Measurements from ENCODE around the gene TMEM178B.
"Not testable (repeated sequence)": the region's sequence is repeated elsewhere in the genome, so short reads cannot be mapped to it uniquely, and the experiment has no call there.

The TMEM178B gene

DNA sequence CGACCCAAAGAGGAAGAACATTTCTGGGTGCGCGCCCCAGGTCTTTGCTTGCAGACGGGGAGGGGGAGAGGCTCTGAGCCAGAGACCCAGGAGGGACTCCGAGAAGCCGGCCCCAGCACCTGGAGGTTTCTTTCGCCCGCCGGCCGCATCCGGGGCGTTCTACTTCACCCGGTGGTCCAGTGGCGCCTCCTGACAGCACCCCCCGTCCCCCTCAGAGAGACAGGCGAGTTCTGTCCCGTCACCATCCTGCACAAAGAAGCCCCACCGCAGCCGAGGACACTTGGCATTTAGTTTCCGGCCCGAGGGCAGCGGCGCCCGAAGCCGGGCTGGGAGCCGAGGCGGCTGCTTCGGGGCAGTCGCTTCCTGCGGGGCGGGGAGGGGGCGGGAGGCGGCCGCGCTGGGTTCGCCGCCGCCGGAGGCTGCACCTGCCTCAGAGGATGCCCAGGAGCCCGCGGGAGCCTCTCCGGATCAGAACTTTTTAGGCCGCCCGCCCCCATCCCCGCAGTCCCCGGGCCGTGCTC is at the start of gene TMEM178B:
Gene TMEM178B (plus strand): TSS at position 424 of the 521 bp plus-strand sequence.
- peak in 15 of 51 donors; percentile 11 to 58 (median 38) for DNase-seq

DNA sequence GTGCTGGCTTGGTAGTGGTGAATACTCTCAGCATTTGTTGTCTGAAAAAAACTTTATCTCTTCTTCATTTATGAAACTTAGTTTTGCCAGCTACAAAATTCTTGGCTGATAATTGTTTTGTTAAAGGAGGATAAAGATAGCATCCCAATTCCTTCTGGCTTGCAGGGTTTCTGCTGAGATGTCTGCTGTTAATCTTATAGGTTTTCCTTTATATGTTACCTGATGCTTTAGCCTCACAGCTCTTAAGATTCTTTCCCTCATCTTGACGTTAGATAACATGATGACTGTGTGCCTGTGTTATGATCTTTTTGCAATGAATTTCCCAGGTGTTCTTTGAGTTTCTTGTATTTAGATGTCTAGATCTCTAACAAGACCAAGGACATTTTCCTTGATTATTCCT is 49.2 kb upstream of the TMEM178B start:
- no peak for DNase-seq

DNA sequence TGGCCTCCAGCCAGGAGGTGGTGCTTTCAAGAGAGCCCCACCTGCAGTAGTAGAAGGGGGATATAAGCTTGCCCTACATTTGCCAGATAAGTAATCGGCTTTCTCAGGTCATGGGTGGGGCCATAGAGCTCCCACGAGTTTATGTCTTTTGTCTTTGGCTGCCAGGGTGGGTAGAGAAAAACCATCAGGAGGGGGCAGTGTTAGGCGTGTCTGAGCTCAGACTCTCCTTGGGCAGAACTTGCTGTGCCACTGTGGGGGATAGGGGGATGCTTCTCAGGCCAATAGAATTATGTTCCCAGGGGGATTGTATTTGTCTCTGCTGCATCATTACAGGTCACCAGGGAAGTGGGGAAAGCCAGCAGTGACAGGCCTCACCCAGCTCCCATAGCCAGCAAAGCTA is 46.8 kb upstream of the TMEM178B start:
- no peak for DNase-seq

DNA sequence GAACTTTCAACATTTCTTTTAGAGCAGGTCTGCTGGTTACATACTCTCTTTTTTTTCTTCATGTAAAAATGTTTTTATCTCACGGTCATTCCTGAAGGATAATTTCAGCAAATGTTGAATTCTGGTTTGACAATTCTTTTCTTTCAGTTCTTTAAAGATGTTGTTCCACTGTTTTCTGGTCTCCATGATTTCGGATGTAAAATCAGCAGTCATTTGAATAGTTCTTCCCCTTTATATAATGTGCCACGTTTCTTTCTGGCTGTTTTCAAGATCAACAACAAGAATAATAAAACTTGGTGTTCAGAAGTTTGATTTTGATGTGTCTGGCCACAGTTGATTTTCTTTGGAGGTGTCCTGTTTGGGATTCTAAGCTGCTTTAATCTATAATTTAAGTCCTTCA is 45.1 kb upstream of the TMEM178B start:
- no peak for DNase-seq

DNA sequence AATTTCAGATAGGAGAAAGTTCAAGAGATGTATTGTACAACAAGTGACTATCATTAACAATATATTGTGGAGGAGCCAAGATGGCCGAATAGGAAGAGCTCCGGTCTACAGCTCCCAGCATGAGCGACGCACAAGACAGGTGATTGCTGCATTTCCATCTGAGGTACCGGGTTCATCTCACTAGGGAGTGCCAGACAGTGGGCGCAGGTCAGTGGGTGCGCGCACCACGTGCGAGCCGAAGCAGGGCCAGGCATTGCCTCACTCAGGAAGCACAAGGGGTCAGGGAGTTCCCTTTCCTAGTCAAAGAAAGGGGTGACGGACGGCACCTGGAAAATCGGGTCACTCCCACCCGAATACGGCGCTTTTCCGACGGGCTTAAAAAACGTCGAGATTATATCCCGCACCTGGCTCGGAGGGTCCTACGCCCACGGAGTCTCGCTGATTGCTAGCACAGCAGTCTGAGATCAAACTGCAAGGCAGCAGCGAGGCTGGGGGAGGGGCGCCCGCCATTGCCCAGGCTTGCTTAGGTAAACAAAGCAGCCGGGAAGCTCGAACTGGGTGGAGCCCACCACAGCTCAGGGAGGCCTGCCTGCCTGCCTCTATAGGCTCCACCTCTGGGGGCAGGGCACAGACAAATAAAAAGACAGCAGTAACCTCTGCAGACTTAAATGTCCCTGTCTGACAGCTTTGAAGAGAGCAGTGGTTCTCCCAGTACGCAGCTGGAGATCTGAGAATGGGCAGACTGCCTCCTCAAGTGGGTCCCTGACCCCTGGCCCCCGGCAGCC is 41.1 kb upstream of the TMEM178B start:
- not testable (repeated sequence) for DNase-seq

DNA sequence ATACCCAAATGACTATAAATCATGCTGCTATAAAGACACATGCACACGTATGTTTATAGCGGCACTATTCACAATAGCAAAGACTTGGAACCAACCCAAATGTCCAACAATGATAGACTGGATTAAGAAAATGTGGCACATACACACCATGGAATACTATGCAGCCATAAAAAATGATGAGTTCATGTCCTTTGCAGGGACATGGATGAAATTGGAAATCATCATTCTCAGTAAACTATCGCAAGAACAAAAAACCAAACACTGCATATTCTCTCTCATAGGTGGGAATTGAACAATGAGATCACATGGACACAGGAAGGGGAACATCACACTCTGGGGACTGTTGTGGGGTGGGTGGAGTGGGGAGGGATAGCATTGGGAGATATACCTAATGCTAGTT is 35.8 kb upstream of the TMEM178B start:
- DNase-seq, result not testable (repeated sequence)

DNA sequence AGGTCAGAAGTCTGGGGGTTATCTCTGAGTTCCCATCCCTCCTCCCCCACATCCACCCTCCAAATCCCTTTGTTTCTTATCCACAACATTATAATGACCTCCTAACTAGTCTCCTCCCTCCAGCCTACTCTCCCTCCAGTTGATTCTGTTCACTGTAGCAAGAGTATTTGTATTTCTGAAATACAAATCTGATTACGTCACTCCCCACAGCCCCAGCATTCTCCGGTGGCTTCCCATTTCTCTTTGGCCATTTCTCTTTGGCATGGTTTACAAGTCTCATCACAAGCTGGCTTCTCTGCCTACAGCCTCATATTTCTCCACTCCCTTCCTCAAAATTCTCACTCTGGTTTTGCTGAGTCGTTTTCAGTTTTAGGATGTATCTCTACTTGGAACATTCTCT is 34.5 kb upstream of the TMEM178B start:
- DNase-seq, result no peak

DNA sequence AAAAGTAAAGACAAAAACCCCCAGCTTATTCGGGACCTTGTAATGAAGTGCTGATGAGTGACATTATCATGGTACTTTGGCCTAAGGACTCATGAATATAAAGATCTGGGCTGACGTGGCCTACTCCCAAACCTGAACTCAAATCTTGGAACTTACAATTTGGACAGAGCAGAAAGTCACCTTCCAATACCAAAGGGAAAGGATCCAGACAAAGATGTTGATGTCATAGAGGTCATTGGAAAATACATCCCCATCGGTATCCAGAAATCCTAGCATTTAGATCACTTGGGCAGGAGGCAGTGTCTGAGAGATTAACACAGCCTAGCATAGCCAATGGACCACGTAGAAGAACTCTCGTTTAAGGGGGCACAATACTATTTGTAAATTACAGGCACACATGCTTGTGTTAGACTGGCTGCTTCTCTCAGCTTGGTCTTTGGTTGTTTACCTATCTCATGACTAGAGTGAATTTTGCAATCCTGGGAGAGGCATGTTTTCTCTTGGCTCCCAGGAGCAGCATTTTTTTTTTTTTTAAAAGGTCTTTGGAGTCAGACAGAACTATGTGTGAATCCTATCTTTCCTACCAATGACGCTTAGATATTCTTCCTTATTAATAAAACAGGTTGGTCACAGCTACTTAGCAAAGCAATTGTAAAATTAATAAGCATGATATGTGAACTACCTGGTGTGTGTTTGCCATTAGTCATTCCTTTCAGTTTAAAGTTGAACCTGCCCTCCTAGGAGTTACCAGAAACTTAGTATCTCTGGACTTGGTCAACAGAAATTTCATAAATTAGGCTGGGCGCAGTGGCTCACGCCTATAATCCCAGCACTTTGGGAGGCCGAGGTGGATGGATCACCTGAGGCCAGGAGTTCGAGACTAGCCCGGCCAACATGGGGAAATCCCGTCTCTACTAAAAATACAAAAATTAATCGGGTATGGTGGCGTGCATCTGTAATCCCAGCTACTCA is 31.4 kb upstream of the TMEM178B start:
- DNase-seq, result no peak

DNA sequence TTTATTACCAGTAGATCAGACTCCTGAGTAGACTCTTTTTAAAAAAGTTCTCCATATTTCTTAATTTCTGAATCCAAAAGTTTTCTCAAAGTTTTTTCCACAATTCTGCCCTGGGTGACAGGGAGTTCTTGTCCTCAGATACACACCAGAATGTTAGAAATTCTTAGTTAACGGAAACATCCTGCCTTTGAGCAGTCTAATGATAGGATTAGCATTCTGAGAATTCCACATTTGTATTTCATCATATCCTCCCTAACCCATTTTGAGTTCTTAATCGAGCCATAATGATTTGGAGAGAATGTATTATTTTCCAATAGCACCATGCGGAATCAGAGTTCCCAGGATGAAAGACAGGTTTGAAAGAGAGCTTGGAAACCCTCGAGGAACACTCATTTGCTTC is 30.2 kb upstream of the TMEM178B start:
- no peak for DNase-seq

DNA sequence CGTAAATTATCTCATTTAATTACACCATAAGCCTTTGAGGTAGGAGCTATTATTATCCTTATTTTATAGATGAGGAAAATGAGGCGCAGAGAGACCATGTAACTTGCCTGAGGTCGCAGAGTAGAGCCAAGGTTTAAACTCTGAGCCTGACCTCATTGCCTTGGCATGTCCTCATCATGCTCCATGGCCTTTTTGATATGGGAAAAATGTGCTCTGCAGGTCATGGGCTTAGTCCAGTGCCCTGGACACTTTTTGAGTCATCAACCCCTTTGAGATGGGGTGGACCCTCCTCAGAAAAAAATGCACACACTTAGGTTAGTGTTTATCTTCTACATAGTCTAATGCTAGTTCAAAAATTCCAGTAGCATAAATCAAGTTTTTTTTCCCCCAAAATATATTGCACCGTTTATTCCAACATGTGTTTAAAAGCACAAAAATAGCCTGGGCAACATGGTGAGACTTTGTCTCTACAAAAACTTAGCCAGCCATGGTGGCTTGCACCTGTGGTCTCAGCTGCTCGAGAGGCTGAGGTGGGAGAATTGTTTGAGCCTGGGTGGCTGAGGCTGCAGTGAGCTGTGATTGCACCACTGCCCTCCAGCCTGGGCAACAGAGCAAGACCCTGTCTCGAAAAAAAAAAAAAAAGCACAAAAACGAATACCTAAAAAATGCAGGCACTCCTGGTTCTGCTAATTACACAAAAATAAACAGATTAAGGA is 28.6 kb upstream of the TMEM178B start:
- no peak for DNase-seq

DNA sequence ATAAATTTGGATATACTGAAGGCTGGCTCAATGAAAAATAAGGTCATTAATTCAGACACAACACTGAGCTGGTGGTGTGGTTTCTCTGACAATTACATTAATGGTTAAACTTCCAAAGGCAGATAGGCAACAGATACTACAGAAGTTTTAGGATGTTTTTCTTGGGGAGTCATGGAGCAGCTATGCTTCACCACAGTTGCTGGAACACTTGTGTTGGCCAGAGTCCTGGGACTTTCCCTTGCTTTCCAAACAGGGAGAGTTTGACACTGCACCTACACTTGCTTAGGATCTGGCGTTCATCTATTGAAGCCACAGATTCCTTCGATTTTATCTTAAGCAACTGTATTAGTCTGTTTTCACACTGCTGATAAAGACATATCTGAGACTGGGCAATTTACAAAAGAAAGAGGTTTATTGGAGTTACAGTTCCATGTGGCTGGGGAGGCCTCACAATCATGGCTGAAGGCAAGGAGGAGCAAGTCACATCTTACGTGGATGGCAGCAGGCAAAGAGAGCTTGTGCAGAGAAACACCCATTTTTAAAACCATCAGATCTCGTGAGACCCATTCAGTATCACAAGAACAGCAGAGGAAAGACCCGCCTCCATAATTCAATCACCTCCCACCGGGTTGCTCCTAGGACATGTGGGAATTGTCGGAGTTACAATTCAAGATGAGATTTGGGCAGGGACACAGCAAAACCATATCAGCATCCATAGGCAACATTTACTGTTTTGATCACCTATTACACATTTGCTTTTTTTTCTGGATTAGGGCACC is 27.8 kb upstream of the TMEM178B start:
- no peak for DNase-seq

DNA sequence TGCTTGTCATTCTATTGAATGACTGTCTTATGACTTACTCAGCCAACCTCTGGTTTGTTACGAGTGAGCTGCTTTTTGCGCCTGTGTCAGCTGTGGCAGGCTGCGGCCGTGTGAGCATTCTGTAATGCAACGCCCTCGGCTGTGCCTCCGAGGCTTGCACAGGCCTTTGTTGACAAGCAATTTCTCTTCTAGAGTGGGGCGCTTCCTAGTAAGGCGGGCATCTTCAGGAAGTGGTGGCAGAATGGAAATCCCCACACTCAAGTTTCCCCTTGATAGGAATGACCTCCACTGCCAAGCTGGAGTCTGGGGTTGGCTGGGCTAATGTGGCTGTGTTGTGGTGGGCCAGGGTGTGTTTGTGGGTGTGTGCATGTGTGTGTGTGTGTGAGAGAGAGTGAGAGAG is 20.2 kb upstream of the TMEM178B start:
- DNase-seq, result peak in 2 of 51 donors; percentile 2 to 4

DNA sequence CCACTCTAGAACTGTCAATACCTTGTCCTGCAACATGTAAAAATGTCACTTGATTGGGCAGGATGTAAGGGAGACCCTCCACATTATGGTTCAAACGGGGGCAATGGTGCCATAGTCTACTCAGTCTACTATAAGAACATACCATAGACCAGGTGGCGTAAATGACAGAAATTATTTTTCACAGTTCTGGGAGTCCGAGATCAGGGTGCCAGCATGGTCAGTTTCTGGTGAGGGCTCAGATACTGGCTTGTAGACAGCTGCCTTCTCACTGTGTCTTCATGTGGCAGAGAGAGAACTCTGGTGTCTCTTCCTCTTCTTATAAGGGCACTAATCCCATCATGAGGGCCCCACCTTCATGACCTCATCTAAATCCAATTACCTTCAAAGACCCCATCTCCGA is 18.7 kb upstream of the TMEM178B start:
- no peak for DNase-seq

DNA sequence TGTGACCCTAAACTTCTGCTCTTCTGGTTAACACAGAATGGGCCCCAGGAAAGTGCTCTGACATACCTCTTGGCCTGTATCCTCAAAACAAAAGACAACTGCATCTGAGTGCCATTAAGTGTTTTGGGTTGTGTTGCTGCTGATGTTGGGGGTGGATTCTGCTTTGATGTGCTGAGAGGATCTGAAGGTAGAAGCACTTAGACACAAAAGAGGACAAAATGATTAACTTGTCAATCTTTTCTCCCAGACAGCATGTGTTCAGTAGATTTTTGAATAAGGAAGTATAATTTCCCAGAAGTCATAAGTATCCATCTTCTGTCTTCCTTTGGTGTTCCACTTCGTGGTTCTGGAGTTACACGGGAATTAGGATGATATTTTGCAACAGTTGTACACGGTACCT is 16.1 kb upstream of the TMEM178B start:
- no peak for DNase-seq

DNA sequence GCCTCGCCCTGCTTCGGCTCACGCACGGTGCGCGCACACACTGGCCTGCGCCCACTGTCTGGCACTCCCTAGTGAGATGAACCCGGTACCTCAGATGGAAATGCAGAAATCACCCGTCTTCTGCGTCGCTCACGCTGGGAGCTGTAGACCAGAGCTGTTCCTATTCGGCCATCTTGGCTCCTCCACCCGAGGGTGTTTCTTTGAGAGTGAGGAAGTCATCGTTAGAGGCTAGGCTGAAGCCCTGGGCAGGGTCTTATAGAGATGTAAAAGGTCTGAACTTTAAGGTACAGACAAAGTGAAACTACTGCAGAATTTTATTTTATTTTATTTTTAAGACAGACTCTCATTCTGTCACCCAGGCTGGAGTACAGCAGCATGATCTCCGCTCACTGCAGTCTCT is 6.0 kb upstream of the TMEM178B start:
- DNase-seq, result not testable (repeated sequence)

DNA sequence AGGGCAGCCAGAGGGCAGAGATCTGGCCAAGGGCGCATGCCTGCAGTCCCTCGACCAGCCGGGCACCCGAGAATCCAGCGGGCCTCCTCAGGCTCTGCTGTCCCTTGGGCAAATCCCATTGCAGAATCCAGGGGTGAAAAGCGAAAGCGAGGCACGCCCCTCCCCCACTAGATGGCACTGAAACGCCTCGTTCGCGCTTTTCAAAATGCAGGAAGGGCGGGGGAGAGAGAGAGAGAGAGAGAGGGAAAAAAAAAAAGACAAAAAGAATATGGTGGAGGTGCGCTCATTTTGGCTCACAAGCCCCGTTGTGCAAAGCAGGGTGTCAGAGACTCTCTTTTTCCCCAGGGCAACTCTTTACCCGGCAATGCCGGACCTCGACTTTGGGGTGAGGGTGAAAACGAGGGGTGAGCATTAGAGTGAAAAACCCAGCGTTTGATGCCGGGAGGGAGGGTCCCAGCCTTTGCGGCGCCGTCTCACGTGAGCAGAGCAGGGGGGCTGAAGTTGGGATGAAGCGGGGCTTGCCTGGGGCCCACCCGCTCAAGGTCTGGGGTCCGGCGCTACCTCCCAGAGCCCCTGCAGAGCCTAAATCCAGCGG is 2.5 kb upstream of the TMEM178B start:
- DNase-seq, result peak in 48 of 51 donors; percentile 14 to 81 (median 62)

DNA sequence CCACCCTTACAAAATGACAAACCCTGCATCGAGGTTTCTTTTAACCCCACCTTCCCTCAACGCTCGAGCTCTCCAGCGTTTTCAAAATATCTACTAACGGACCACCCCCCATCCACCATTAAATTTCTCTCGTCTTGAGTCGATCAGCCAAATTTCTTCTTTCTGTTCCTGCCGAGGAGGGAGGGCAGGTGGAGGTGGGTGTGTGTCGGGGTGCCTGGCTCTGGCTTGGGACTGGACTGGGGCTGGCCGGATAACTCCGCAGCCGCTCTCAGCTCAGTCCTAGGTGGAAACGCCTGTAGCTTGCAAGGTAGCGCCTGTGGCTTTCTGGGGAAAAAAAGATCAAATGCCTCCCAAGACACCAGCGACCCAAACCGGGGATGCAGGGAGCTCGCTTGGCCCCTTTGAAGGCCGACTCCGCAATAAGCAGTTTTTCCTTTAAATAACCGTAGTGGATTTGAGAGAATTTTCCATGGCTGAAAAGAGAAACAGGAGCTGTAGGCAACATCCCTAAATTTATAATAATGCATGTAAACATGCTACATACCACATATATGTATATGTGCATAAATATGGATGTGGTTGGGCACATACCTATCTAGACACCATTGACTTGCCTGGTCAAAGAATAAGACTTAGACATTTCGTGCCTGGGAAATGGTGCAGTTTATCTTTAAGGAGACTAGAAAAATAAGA is 1.9 kb upstream of the TMEM178B start:
- DNase-seq, result peak in 25 of 51 donors; percentile 3 to 50 (median 13)

DNA sequence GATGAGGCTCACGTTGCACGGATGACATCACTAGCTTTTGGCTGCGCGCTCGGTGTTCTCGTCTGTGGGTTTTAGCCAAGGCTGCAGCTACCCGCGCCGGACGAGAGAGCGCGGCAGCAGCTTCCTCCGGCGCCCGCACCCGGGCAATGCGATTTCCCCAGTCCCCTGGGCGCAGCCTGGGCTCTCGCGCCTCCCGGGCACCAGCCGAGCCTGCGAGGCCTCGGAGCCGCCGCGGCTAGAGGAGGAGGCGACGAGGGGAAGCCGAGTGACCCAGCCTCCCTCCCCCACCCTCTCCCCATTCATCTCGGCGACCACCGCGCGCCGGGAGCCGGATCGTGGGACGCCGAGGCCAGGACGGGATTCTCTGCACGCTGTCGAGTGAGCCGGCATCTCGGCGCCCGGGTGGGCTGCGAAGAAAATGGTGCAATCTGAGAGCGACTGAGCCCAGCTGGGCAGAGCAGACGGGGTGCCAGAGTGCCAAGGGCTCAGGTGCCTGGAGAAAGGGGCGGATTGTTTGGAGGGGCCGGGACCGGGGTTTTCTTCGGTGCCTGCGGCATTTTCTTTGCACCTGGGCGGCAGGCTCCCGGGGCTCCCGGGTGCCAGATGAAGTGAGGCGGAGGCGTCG is 1.2 kb upstream of the TMEM178B start:
- DNase-seq, result peak in 48 of 51 donors; percentile 9 to 85 (median 73)

DNA sequence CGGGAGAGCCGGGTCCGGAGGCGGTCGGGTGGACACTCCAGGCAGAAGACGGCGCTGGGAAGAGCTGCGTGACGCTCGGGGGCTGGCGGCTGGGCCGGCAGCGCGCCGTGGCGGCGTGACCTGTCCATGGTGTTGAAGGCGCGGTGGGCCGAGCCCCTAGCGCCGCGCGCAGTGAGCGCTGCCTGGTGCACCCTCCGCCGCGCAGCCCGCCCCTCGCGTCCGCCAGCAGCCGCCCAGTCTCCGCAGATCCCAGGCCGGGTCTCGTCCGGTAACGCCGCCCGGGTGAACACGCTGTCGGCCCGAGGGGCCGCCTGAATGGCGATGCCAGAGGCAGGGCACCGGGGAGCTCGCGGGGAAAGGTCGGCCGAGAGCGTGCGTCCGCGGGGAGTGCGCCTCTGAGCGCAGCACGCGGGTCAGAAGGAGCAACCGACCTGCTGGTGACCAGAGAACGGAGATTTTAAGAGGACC is 657 bp upstream of the TMEM178B start:
- peak in 25 of 51 donors; percentile 21 to 70 (median 36) for DNase-seq

All from hypothalamus (tissue), 51 donors.